C4-2B (cell line): ENCODE data around the gene ZNF652.

ENCODE experiments used
- CTCF ChIP-seq: fragments of 450-650 bp; conservative IDR thresholded peaks from 2 replicates; pipeline ENCODE4 v1.5.1; 2017; ENCODE audit warnings: mild to moderate bottlenecking
- ZFX ChIP-seq: fragments of 450-650 bp; IDR thresholded peaks from 2 replicates; pipeline ENCODE4 v1.6.1; 2017

DNA sequence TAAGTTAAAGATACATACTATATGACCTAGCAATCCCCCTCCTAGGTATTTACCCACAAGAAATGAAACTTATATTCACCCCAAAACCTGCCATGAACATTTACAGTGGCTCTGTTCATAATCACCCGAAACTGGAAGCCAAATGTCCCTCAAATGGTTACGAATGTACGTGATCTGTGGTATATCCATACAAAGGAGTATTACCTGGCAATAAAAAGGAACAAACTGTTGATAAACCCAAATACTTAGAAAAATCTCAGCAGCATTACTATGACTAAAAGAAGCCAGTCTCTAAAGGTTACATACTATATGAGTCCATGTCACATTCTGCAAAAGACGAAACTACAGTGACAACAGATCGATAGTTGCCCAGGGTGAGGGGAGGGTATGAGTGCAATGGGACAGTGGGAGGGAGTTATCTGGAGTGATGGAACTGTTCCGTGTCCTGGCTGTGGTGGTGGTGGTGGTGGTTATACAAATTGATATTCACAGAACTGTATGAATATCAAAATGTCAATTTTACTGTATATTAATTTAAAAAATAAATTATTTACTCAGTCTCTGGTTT lies 9.4 kb downstream of the ZNF652 start:
- TF ChIP-seq CTCF (no peak), ZFX (no peak)
